HG03139 (cell line): Measurements from ENCODE around the gene EMP2.

Experiments
- ATAC-seq: cut with Tn5 transposase; IDR thresholded peaks from one replicate; pipeline ENCODE4 v1.9.1; 2021; ENCODE audit not compliant: unreplicated experiment

EMP2 gene

DNA sequence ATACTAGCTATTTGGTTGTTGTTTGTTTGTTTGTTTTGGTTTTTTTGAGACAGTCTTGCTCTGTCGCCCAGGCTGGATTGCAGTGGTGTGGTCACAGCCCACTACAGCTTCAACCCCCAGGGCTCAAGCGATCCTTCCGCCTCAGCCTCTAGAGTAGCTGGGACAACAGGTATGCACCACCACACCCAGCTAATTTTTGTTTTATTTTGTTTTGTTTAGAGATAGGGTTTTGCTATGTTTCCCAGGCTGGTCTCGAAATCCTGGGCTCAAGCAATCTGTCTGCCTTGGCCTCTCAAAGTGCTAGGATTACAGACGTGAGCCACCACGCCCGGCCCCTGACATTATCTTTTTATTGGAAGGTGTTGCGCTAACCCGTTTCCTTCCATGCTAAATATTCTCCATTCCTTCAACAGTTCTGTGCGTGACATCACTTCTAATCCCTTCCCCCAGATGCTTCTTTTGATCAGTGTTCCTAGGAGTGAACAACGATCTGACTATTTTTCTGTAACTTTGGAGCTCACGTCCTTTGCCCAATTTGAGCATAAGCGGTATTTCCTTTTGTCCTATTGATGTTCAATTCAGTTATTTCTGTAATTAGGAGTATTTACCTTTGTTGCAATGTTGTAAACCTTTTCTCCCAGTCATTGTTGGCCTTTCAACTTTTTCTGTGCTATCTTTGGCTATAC, 30.2 kb upstream of the EMP2 start:
- ATAC-seq, result no peak

DNA sequence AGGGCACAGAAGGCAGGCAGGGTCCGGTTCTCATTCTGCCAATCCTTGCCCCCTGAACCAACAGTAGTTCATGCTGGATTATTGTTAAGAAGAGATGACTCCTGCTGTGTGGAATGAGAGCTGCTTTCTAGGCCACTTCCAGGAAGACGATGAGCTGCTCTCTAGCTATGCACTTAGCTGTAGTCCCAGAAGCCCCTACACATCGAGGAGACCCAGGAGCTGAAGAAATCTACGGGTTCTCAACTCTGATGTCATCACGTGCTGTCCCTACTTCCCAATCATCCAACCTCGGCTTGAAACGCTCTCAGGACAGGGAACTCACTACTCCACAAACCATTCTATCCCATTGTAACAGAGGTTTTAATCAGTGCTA, 29.0 kb upstream of the EMP2 start:
- ATAC-seq, result no peak

DNA sequence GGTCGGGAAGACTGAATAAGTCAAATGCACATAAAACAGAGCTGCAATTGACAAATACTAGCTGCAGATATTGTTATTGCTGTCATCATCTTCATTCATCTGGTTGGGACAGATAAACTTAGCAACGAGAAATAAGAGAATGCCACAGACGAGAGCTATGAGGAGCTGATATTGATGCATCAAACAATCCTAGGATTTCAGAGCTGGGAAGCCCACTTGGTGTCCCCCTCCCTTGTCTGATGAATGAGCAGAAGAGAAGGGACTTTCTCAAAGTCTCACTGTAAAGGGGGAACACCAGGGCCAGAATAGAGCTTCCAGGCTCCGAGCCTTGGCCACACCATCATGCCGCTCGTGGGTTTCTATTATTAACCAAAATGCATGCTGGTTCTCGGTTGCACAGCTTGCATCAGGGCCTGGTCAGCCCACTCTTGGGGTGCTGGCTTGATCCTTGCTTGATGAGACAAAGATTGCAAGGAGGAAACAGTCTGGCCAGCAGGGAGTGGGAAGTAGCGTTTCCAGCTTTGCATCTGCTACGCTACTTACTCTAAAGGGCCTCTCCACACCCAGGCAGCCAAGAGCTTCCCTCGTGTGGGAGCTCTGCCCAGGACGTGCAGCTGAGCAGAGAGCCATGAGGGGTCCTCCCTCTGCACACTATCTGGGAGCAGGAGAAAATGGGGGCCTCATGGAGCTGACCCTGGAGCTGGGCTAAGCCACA, 28.4 kb upstream of the EMP2 start:
- no peak for ATAC-seq

GRCh38 chr16:10607157-10607556, 26.8 kb upstream of the EMP2 start:
- ATAC-seq, result no peak

GRCh38 chr16:10606607-10607006, 26.2 kb upstream of the EMP2 start:
- no peak for ATAC-seq

GRCh38 chr16:10605636-10606035, 25.2 kb upstream of the EMP2 start:
- ATAC-seq, result no peak

- no peak for ATAC-seq
Measured at GRCh38 chr16:10601444-10602408, 21.3 kb upstream of the EMP2 start.

DNA sequence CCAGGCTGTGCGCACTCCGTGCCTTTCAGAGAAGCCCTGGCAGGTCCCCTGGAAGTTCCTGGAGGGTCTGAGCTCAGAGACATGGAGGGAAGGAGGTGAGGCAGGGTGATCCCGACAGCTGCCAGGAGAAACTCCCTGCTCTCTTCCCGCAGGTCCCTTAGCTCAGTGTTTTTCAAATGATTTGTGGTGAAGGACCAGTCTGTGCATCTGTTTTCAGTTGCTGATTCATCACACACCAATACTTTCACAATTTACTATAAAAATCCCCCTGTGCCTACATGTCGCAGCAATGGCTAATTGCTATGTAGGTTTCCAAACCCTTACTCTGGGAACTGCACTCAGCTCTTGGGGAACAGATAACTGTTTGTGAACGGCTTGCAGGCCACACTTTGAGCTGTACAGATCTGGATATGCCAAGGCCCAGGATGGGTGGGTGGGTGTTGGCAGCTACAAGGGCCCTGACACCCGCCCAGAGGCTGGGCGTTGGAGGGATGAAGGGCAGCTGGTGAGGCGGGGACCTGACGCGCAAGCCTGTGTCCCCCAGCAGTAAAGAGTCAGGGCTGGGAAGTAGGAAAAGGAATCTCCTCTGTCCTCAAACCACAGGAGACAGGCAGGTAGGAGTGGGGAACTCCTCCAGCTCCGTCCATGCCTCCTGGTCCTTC, 20.5 kb upstream of the EMP2 start:
- ATAC-seq, result no peak

GRCh38 chr16:10599626-10600025, 19.2 kb upstream of the EMP2 start:
- ATAC-seq, result no peak

DNA sequence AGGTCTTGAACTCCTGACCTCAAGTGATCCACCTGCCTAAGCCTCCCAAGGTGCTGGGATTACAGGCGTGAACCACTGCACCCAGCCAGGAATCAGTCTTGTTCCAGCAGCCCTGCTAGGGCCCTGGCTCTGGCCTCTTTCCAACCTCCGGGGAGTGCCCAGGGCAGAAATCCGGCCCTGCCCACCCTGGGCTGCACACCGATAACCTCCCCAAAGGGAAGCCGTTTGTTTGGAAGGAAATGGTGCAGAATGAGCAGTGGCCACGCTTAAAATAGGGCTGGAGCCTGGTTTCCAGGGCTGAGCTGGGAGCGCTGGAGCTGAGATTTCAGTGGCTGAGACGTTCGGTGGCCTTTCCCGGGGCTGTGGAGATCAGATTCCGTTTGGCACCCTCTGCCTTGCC, 17.8 kb upstream of the EMP2 start:
- ATAC-seq, result no peak

DNA sequence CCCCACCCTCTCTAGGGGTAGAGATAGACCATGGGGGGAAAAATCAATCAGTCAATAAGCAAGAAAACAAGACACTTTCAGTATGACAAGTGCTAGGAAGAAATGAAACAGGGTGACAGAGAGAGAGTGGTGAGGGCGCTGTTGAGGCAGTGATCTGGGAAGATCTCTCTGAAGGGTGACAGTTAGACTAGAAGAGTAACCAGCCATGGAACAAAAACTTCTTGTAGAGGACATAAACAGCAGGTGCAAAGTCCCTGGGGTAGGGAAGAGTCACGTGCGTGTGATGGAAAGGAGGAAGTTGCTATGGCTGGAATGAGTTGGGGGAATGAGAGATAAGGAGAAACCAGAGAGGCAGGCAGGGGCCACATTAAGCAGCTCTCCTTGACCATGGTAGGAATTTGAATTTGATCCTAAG, 16.8 kb upstream of the EMP2 start:
- no peak for ATAC-seq

DNA sequence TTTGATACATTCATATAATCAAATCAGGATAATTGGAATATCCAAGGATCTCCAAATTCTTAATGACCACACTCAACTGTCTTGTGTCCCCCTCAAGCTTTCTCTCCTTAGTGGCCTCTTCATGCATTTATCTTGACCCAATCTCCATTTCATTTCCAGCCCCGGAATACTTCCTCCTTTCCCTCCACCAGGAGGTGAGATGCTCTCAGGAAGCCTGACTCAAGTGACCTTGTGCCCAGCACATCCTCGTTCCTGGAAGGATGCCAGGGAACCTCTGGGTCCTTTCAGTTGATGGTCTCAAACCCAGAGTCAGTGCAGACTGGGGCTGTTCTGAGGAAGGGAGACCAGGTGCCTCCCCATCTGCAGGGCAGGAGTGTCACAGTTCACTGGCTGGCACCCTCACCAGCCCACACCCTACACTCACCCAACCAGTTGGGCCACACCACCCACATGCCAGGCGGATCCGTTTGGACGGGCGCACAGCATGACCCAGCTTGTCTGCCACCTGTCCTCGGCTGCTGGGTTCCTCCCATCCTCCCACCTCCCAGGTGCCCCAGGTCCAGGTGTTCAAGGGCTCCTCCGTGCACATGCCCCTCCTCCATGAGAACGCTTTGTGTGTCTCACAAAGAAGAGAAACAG, 14.0 kb upstream of the EMP2 start:
- ATAC-seq, result no peak

DNA sequence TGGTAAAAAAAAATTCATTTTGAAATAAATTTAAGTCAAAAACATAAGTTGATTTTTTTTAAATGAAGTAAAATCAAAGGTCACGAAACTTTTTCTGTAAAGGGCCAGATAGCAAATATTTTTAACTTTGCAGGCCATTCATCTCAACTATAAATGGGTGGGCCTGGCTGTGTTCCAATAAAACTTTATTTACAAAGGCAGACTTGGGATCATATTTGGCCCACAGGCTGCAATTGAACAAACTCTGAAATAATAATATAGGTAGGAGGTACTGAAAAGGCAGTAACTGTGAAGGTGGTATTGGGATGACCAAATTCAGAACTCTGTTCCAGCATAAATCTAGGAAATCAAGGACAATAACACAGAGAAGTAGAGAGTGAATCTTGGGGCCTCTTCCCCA, 12.2 kb upstream of the EMP2 start:
- ATAC-seq, result no peak

- ATAC-seq, result no peak
Measured at GRCh38 chr16:10590342-10590741, 9.9 kb upstream of the EMP2 start.

- no peak for ATAC-seq
Measured at GRCh38 chr16:10589109-10589508, 8.7 kb upstream of the EMP2 start.

DNA sequence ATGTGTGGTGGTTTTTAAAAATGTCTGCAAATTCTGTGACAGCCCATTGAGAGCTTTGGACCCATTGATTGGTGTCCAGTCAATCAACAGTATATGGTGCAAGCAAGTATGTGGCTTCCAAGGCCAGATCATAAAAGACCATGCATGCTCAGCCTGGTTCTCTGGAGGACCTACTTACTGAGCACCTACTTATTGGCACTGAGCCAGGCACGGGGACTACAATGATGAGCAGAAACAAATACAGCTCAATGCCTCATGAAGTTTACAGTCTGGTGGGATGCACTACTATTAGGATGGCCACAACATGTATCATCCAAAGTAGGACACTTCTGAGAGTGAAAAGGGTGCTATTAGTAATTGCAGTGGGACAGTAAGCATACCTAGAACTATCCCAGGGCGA, 7.2 kb upstream of the EMP2 start:
- ATAC-seq, result no peak

GRCh38 chr16:10584981-10585438, 4.6 kb upstream of the EMP2 start:
- no peak for ATAC-seq

DNA sequence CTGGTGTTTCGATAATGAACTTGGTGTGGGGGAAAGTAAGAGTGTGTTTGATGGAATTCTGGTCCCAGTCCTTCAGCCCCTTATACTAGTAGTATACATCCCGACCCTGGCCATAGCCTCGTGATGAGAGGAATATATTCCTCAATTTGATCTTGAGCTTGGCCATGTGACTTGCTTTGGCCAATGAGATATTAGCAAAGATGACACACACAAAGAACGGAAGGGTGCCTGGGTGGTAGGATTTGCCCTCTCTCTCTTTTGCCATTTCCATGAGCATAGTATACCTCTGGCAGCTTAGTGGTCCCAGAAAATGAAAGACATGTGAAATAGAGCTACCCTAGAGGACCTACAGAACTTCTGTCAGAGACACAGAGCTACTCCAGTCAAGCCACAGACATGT, 2.9 kb upstream of the EMP2 start:
- no peak for ATAC-seq

DNA sequence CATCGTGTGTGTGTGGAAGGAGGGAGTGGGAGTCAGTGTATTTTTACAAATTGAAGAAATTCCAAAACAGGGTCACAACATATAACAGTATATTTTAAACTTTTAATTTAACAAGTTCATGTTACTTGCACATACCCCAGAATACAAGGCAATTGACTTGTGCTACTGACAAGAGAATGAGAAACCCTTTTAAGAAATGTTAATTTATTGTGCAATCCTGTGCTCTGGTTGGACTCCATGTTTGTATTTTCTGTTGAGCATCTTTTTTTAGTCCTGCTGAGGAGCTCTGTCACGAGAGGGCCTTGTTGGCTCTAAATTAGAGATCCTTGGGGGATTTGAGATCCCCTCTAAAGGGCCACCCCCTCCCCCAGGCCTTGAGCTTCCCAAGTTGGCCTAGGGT, 1.1 kb upstream of the EMP2 start:
- ATAC-seq, result no peak

DNA sequence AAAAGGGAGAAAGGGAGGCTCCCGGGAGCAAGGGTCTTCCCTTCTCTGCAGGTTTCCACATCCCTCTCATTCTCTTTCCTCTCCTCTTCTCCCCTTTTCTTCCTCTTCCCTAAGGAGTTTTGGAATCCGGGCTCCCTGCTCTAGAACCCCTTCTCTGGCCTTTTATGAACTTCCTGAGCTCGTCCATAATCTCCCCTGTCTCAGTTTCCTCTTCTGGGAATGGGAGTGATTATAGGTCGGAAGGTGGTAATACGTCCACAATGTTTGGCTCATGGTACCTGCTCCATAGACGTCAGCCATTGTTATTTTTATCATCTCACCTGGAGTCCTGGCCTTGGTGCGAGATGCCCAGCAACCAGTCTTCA, 467 bp upstream of the EMP2 start:
- ATAC-seq, result no peak

DNA sequence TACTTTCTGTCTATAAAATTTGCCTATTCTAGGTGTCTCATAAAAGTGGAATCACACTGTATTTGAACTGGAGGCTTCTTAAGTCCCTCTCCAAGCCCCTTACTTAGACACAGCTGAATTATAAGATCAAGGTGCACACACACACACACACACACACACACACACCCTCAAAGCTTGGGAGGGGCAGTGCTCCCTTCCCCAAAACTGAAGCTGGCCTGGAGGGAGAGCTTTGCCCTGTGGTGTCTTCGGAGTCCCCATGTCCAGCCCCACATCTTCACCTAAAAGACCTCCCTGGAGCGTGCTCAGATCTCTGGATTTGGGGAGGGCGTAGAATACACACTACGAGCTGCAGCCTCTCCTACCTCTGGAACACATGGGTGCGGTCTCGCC, 828 bp downstream of the EMP2 start:
- no peak for ATAC-seq
